ENCODE data around the gene ALDH1B1.

The ALDH1B1 gene

DNA sequence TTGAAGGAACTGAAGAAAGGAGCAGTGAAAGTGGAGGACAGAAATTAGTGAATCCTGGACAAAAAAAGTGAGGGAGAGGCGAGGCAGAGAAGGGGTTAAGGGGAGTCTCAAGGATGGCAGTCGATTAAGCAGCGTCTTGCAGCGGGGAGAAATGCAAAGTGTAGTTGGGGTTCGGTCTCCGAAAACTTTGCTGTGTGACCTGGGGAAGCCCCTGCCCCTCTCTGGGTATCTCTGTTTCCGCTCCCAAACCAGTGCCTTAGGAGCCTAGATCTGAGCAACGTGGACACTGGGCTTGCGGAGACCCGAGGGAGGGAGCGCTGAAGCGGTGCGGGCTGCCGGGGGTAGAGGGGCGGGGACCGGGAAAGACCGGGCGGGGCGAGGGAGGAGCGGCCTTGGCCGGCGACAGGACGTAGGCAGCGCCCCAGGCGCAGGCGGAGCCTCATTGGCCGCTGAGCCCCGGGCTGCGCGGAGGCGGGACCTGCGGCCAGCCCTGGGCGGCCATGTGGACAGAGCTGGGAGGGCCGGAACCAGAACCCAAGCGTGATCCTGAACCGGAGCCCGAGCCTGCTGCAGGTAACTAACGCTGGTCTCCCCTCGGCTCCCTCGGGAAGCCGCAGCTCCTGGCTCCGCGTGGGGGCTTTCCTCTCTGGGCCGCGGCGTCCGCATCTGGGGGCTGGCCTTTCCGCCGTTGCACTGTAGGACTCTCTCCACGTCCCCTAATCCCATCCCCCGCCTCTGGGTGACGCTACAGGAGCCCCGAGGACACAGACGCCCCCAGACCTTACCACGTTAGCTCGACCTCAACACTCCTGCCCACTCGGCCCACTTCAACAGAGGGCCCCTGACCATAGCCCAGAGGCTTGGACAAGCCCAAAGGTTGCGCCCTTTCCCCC lies at the start of gene ALDH1B1:
ALDH1B1 (plus strand) TSS at position 468 of the 893 bp plus-strand sequence. CDS start 3,047 bp downstream, outside the sequence.
- peak; percentile 24 to 71 for DNase-seq

DNA sequence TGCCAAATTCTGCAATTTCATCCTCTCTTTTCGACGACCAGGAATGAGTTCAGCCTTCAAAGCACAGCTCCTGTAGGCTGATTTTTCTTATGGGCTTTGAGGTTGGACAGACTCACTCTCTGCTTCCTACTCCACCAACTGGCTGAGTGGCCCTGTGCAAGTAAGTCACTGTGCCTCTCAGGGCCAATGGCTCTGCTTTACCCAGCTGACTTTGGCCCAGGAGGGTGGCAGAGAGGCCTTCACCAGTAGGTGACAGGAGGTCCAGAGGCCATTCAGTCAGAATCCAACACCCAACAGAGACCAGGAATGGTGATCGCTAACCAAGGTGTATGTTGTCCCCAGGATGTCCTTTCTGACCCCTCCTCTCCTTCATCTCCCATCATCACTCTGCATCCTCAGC lies 49.5 kb upstream of the ALDH1B1 start:
- no peak for DNase-seq

DNA sequence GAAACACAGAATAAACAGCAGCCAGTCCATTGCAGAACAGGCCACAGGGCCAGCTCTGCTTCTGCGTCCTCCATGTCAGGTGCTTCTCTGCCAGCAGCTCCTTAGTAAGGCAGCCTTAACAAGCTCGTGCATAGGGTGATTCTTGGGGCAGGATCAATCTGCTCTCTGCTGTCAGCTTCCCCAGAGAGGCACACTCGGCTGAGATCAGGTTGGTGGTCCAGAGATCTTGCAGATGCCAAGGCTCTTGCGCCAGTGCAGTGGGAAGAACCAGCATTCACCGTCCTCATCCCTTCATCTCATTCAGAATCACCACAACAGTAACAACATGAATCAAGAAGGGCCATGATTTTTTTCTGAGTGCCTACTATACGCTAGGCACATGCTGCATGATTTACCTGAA lies 49.0 kb upstream of the ALDH1B1 start:
- DNase-seq, result no peak

DNA sequence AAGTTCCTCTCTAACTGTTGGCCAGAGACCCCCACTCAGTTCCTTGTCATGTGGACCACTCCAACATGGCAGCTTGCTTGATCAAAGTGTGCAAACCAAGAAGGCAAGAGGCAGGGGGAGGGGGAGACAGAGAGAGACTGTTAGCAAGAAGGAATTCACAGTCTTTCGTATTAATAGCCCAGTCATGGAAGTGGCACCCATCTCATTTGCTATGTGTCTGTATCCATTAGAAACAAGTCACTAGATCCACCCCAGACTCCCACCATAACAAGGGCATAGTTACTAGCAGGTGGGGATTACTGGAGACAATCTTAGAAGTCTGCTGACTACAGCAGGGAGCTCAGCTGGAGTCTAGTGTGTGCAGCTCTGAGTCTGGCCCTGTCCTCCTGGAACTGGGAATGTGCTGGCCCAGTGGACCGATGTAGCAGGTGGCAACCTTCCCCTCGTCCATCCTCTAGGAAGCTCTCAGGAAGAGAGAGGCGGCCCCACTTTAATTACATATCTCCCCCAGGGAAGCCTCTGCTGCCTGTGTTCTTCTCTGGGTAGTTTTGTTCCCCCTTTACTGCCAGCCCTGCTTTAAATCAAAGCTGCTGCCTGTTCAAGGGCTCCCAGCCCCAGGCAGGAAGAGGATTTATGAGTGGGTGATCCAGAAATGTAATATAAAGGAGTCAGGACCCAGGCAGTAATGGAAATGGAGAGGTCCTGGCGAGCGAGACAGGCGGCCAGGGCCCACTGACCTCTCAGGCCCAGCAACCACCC lies 47.8 kb upstream of the ALDH1B1 start:
- no peak for DNase-seq

DNA sequence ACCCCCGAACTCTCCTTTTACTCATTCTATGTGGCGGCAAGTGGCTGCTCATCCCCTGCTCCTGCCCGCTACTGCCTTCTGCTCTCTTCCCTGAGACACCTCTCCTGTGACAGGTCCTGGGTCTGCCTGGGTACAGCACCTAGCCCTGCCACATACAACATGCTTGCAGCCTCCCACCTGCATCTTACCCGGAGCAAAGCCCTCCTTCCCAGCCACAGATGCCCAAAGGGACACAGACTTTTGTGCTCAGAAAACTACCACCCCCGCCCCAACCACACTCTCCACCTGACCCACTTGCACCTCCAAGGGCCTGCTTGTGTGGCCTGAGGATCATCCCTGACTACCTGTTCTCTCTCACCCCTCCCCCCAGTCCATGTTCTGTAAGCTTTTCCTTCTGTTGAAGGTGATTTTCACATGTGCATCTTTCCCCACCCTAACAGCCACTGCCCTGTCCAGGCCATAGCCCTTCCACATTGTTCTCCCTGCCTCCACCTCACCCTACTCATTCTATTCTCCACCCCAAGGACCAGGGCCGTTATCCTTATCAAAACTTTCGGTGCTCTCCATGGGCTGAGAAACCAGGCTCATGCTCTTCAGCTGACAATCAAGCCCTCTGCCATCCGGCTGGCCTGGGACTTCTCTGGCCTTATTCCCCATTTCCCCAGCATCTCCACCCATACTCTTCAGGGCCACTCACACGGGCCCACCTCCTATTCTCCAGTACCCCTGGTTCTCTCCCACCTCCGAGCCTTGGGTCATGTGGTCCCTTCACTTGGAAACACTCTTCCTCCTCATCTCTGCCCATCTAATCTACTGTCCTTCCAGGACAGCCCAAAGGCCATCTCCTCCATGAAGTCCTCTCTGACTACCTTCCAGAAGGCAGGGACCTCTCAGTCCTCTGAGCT lies 46.4 kb upstream of the ALDH1B1 start:
- DNase-seq, result no peak

DNA sequence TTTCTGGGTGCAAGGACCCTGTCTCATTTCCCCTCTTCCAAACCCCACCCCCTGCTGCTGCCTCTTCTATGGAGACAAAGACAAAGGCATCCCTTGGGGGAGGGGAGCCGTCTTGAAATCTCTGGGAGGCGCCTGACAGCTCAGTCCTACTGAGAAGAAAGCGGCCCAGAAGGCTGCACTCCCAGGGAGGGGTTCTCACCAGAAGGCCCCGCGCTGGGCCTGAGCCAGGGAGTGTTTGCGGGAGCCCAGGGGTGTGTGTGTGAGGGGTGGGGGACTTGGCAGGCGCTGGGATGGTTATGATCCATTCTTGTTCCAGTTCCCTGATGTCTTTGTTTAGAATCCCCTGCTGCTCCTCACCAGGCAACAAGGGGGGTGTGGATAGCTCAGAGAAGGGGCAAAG lies 45.7 kb upstream of the ALDH1B1 start:
- DNase-seq, result no peak

DNA sequence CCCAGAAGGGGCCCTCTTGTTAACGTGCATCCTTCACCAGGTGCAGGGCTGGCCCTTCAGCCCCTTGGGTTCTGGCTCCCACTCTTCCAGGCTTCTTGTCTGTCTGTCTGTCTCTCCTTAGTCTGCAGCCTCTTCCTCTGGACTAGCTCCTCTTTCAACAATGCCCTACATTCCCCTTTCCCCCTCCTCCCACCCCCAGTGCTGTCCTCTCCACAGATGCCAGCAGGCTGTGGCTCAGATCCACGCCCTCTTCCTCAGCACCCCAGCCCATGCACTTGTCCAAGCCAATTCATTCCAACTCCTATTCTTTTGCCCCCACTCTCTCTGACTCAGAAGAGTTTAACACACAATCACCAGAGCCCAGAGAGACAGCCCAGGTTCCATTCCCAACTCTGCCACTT lies 45.2 kb upstream of the ALDH1B1 start:
- no peak for DNase-seq

DNA sequence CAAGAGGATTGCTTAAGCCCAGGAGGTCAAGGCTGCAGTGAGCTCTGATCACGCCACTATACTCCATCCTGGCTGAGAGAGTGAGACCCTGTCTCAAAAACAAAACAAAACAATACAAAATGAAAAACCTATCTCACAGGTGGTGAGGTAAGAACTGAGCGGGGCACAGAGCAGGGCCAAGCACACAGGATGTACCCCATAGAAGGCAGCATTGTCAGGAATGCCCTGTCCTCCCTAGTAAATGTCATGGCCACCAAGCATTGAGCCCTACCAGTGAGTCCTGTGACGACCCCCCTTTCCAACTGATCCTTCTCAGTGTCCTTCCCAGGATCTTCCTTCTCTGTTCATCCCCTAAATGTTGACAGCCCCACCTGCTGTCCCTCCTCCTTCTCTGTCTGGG lies 44.6 kb upstream of the ALDH1B1 start:
- DNase-seq, result no peak

DNA sequence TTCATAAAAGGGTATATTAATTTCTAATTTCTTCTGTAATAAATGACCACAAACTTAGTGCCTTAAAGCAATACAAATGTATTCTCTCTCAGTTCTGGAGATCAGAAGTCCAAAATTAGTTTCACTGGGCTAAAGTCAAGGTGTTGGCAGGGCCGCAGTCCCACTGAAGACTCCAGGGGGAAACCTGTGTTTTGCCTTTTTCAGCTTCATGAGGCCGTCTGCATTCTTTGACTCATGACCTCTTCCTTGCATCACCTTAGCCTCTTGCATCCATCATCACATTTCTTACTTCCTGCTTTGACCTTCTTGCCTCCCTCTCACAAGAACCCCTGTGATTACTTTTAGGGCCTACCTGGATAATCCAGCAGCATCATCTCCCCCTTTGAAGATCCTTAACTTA lies 42.0 kb upstream of the ALDH1B1 start:
- no peak for DNase-seq

DNA sequence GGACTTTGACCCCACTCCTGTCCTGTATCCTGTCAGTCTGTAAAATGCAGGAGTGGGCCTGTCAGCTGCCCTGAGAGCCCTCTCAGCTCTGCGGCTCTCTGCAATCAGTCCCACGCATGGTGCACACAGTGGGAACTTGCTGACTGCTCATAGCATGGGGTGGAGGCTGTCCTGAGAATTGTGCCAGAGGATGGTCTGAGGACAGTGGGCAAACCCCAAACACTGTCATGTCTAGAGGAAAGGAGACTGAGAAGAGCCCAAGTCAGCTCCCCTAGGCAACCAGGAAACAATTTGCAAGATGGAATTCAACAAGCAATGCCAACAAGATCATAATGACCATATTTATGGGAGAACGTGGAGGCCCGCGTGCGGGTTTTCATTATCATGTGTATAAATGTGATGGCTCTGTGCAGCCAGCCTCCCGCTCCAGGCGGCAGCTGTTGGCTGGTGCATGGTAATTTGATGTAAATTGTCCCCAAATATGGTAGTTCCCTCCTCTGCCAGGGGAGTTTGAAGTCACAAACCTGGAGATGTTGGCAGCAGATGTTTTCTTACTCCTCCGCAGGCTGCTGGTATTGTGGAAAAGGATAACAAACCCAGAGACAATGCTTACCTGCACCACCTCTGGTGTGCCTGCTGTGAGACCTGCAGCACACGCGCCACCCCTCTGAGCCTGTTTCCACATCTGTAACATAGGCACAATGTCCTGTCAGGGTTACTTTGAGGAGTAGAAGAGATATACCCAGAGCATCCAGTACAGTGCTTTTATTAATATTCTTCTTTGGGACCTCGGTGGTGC lies 39.8 kb upstream of the ALDH1B1 start:
- DNase-seq, result no peak

DNA sequence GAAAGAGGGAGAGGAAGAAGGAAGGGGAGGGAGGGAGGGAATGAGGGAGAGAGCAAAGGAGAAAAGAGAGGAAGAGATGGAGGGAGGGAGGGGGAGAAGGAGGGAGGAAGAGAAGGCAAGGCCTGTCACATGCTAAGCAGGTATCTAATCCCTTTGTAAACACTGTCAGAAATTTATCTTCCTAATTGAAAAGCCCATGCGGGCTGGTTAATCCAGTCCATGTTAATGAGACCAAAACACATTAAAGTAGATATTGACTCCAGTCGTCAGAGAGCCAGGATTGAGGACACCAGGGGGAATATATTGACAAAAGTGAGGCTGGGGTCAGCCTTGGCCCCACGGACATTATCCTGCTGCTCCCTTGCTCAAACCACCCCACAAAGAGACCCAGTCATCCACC lies 37.4 kb upstream of the ALDH1B1 start:
- no peak for DNase-seq

DNA sequence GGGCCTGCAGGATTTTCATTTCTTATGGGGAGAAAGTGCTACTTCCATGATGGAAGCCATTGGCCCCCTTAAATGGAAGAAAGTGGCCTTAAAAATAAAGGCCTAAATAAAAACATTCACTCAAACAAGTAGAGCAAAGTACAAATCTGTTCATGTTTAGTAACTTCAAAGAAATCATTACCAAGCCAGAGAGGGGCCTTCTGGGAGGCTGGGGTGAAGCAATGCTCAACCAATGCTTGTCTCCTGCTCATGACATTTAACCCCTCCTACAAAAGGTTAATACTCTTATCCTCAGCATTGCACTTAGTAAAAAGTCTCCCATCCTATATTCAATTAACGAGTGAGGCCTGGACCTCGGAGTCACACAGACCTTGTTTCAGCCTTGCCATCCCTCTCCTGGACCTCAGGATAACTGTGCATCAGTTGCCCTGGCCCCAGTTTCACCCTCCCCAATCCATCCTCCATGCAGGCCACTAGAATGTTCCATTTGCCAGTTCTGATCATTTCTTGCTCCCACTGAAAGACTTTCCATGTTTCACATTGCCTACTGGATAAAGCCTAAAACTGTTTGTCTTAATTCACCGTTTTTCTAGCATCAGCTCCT lies 36.9 kb upstream of the ALDH1B1 start:
- DNase-seq, result no peak

DNA sequence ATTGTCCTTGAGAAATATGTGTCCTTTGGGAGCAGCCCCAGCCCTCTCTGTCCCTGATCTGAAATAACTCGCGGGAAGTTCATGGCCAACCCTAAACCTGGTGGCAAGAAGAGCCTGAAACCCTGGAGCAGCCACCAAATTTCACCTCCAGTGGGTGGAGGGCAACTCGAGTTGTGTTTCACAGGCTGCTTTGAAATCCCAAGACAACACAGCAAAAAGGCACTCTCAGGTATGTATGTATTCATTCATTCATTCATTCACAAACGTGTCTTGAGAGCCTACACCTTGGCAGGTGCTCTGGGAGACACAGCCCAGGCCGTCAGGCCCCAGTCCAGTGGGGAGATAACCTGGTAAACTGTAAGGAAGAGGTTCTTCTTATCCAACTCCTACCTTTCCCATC lies 35.7 kb upstream of the ALDH1B1 start:
- no peak for DNase-seq

DNA sequence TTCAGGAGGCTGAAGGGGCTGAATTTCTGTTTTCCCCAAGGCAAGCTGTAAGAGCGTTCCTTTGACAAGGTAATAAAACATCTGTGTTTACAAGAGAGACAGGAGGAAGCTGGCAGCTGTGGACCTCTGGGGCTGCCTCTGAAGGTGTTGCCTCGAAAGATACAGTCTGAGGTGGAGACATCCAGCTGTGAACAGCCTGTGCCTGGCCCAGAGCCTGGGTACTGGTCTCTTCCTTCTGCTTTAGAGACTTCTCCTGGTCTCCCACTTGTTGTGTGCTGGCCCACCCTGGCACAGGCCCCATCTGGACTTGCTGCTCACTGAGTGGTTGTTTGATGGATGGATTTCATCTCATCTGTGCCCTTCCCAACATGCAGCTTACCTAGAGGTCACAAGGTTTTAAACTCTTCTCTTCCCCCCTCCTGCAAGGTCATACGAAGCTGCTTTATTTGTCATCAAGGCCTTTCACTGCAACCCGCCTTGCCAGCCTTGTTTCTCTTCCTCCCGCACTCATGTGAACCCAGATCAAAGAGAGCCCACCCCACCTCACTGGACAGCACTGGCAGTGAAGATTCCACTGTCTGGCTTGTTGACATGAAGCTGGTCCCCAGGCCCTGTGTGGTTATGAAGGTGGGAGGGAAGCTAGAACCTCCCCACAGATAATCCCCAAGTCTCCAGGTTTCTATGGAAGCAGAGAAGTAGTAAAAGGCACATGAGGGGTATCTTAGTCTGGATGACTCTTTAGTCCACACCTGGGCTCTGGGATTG lies 35.0 kb upstream of the ALDH1B1 start:
- DNase-seq, result no peak

DNA sequence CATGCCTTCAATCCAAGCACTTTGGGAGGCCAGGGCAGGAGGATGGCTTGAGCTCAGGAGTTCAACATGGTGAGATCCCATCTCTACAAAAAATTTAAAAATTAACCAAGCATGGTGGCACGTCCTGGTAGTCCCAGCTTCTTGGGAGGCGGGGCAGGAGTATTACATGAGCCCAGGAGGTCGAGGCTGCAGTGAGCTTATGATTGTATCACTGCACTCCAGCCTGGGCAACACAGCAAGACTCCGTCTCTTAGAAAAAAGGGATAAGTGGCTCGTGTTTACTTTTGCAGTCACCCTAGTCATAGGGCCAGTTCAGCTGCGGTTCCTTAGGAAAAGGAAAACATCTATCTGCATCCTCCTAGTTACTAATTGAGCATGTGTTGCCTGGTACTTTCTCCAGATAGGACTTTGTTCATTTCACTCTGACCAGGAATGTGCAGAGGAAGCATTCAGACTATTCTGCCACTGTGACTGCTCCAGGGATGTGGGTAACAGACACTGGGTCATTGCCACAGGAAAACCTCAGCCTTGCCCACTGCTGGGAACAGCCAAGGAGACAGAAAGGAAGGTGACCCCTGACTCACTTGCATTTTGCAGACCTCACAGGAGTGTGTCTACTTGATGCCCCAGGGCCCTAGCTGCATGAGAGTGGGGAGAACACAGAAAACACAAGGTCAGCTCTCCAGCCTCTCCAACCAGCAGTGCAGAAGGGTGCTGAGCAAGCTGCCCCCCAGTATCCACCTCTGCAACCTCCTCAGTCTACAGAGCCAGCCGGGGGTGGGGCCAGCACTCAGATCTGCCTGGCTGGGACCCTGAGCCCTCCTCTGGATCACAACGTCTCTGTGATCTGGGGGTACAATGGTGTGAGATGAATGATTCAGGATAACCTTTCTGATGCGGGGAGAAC lies 33.9 kb upstream of the ALDH1B1 start:
- no peak for DNase-seq

DNA sequence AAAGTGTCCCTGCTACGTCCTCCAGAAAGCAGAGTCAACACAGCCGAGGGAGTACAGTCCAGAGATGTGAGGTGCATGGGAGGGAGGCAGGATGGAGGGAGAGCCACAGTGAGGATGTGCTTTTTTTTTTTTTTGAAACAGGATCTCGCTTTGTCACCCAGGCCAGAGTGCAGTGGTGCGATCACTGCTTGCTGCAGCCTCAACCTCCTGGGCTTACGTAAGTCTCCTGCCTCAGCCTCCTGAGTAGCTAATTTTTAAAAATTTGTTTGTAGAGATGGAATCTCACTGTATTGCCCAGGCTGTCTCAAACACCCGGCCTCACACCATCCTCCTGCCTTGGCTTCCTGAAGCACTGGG lies 33.2 kb upstream of the ALDH1B1 start:
- DNase-seq, result no peak

DNA sequence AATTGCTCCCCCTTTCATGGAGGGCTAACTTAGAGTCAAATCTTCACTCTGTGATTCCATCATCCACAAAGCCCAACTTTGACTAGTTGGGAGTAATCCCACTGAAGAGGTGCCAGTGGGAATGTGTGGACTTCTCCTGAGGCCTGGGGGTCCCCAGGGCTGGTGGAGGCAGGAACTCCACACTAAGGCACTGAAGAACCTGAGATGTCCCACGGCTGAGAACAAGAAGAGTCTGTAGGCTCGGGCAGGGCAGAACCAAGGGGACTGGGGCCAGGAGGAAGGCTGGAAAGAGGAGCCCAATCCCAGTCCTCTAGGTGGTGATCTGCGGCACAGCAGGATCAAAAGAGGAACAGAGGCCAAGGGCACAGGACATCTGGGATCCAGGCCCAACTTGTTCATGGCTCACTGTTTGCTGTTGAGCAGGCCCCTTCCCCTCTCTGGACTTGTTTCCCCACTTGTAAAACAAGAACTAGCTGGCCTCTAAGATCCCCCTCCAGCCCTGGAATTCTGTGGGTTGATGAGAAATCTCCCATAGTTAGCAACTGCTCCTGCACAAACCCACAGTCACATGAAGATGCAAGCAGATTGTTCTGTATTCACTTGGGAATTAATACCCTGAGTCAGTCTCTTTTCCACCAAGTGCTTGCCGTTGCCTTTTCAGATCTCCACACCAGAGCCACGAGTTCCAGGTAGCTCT lies 32.7 kb upstream of the ALDH1B1 start:
- DNase-seq, result no peak

DNA sequence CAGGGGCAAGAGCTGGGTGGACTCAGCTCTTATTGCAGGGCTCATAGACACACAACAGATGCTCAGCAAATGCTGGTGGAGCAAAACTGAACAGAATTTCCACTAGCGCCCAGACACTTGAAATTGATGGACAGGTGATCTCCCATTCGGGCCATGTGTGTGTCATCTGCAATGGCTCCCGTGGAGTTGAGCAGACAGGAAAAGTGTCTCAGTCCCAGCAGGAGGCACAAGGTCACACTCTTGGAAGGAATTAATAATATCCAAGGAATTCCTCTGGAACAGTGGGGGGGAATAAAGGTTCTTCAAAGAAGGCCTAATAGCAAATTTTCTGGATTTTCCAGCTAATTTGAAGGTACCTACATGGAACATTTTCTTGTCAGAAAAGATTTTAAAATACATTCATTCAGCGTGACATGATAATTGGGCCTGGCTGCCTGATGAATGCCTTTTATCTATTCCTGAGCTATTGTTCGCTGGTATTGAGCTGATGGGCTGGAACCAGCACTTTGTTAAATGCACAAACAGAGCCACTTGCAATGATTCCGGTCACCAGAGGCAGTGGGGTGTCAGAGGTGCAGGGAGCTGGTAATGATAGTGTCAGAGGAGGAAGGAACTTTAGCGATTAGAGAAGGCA lies 31.5 kb upstream of the ALDH1B1 start:
- no peak for DNase-seq

DNA sequence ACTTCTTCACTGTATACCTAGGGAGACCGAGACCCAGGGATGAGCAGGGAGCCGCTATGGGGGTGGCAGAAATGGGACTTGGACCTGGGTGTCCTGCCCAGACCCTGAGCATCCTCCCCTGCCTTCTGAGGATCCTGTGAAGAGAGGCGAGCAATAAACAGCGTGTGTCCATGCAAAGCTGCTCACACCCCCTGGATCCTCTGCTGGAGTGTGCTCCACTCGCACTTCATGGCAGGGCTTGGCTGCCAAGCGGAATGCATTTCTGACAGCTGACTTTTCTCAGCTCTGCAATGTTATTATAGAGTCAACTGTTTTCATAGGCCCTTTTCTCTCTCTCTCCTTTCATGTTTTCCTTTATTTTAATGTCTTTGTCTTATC lies 31.0 kb upstream of the ALDH1B1 start:
- no peak for DNase-seq
